Measurements from ENCODE around the gene CRELD2. TPM values are rescaled to one million over a fixed set of nuclear protein-coding genes. Genes with fewer than 3 reads are reported as not detected.

The CRELD2 gene
- total RNA-seq, 1 donor from 2014 or later = 17.5 TPM

DNA sequence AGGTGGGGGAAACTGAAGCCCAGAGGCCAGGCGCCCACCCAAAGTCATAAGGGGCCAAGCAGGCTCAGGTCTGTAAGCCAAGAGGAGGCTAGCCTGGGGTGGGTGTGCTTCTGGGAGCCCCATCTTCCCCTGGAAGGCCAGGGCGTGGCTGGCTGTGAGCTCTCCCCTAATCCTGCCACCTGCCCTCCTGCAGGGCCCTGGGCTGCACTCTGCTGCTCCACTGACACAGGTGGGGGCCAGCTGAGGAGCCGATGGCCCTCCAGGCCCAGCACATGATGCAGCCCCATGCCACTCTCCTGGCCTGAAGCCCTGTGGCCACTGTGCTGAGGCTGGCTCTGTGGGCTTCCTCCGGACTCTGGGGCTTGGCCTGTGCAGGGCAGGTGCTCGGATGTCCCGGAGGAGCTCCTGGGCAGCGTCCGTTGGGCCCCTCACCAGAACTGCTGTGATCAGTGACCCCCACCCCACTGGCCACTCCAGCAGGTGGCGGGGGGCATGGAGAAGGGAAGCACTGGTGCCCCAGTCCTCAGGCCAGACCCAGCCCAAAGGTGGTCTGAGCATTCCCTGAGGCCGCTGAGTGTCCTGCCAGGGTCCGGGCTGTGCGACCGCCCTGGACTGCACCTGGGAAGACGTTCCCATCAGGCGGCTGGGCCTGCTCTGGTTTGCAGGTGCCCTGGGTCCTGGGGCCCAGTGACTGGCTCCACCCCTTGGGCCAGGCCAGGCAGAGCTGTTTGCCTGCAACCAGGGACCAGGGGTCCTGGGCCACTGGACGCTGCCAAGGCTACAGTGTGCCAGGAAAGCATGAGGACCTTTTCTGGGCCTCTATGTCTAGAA lies 50.6 kb downstream of the CRELD2 start:
- DNase-seq = no peak

GRCh38 chr22:49969751-49970527 lies 51.5 kb downstream of the CRELD2 start:
- DNase-seq = no peak

DNA sequence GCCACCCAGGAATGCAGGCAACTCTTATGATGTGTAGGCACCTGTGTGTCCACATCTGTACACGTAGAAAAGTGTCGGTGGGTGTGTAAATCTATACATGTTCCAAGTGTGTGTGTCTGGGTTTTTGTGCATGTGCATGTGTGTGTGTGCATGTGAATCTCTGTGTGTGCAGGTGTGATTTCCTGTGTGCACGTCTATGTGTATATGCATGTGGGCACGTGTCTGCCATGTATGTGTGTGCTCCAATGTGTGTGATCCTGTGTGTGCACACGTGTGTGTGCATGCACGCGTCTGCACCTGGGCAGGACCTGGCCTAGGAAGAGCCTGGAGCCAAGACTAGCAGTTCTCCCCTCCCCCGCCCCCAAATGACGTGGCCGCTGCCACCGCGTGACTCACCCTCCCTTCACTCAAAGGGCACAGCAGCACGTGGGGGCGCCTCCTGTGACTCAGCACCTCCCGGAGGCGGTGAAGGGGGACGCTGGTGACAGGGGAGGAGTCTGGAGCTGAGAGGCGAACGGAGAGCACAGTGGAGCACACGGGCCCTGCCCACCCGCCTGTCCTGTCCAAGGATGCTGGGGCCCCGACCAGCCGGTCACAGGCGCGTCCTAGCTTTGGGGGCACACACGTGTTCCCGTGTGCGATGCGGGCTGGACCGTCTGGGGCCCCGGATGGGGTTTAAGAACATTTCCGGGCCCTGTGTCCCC lies 52.2 kb downstream of the CRELD2 start:
- peak; percentile 94 for DNase-seq

GRCh38 chr22:49971232-49972162 lies 53.1 kb downstream of the CRELD2 start:
- DNase-seq = peak; percentile 62

DNA sequence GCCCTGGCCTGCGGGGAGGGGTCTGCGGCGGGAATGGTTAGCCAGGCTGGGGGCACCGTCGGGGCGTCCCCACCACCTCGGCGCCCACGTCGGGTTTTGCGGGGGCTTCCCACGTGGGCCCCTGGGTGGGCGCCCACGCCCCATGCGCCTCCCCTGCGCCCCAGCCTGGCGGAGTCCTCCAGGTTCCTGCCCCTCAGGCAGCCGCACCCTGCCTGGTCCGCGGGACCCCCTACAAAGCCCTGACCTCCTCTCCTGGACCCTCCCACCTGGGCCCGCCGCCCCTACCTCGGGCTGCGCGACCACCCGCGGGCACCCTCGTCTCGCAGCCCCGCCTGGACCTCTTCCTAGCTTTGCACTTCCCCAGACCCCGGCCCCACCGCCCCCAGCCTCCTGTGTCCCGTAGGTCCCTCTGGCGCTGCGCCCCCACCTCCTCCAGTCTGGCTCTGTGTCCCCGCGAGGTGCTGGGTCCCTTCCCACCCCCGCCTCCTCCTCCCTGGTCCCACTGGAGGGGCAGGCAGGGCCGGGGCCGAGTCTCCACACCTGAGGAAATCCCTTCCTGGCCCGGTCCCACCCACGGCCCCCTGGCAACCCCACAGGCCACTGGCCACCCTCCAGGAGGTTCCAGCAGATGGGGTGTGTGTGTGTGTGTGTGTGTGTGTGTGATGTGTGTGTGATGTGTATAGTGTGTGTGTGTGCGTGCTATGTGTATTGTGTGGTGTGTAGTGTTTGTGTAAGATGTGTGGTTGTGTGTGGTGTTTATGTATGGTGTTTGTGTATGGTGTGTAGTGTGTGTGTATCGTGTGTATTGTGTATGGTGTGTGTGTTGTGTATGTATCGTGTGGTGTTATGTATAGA lies 54.0 kb downstream of the CRELD2 start:
- no peak for DNase-seq

- DNase-seq = no peak
These were observed 54.9 kb downstream of the CRELD2 start for GRCh38 chr22:49973018-49973961.

DNA sequence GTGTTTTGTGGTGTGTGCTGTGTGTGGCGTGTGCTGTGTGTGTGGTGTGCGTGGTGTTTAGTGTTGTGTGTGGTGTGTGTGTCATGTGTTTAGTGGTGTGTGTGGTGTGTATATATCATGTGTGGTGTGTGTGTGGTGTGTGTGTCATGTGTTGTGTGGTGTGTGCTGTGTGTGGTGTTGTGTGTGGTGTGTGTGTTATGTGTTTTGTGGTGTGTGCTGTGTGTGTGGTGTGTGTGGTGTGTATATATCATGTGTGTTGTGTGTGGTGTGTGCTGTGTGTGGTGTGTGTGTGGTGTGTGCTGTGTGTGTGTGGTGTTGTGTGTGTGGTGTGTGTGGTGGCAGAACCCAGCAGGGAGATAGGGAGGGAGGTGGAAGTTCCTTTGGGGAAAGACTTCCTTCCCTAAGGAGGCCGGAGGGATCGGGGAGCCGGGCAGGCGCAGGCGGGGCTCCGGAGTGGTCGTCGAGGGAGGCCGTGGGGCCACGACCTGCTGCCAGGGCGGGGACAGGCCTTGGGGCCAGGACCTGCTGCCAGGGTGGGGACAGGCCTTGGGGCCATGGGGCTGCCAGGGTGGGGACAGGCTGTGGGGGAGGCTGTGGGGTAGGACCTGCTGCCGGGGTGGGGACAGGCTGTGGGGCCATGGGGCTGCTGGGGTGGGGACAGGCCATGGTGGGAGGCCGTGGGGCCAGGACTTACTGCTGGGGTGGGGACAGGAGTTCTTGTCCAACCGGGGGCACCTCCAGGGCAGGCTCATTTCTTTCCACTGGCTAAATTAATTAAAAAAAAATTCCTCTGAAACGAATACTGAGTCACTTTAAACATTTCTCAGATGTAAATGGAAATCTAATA lies 57.3 kb downstream of the CRELD2 start:
- no peak for DNase-seq

GRCh38 chr22:49976439-49977175 lies 58.2 kb downstream of the CRELD2 start:
- DNase-seq = no peak

Small RNA genes lying within 50 kb of the gene (small RNA-seq; reads per million reads assigned to genes)
- gene MIR6821 = not detected

Other genes starting within 250 kb of the CRELD2 start
- 44.0 TPM for gene BRD1, start 90.8 kb upstream of the CRELD2 start, total RNA-seq
- gene ZBED4, start 64.8 kb upstream of the CRELD2 start, total RNA-seq = 24.2 TPM
- gene ALG12, start 196 bp upstream of the CRELD2 start, total RNA-seq = 11.7 TPM
- gene PIM3, start 42.1 kb downstream of the CRELD2 start, total RNA-seq = 13.1 TPM
- not detected for gene IL17REL, start 94.1 kb downstream of the CRELD2 start, total RNA-seq
- gene TTLL8, start 139.7 kb downstream of the CRELD2 start, total RNA-seq = not detected
- gene MLC1, start 166.8 kb downstream of the CRELD2 start, total RNA-seq = 32.6 TPM
- 0.78 TPM for gene MOV10L1, start 171.4 kb downstream of the CRELD2 start, total RNA-seq